ENCODE measurements around the gene AFG3L2. TPM values are rescaled to one million over a fixed set of nuclear protein-coding genes. Genes with fewer than 3 reads are reported as not detected.
"Not testable (repeated sequence)": the region's sequence is repeated elsewhere in the genome, so short reads cannot be mapped to it uniquely, and the experiment has no call there.

The AFG3L2 gene
- total RNA-seq, 1 donor from 2014 or later: 74.6 TPM

GRCh38 chr18:12388442-12388841 is 11.4 kb upstream of the AFG3L2 start:
- H3K4me1 Mint-ChIP-seq: no peaks in the 10 kb centered on the region

DNA sequence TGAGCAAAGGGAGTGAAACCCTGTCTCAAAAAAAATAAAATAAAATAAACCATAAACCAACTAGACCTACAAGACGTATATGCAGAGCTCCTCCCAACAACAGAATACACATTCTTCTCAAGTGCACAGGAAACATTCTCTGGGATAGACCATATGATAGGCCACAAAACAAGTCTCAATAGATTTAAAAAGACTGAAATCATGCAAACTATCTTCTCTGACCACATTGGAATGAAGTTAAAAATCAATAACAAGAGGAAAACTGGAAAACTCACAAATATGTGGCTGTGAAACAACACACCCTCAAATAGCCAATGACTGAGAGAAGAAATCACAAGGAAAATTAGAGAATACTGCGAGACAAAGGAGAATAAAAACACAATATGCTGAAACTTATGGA is 7.2 kb upstream of the AFG3L2 start:
- Mint-ChIP-seq H3K27me3 (peaks cover 8% of the 10 kb centered on the region), H3K27ac (no peak overlapping the region), H3K4me3 (no peak overlapping the region), H3K9me3 (no peaks in the 10 kb centered on the region), H3K4me1 (no peaks in the 10 kb centered on the region), H3K36me3 (ENCODE audit: low read depth) (no peaks in the 10 kb centered on the region)
- intact Hi-C loops (cut with micrococcal nuclease): no loop called here
- DNase-seq: no peak

More at GRCh38 chr18:12388442-12388841, 11.4 kb upstream of the AFG3L2 start:
- Mint-ChIP-seq H3K9me3 (no peaks in the 10 kb centered on the region), H3K4me3 (no peak overlapping the region), H3K27ac (no peak overlapping the region), H3K36me3 (ENCODE audit: low read depth) (no peaks in the 10 kb centered on the region), H3K27me3 (peaks cover 4% of the 10 kb centered on the region)
- no peak for DNase-seq
- intact Hi-C loops (cut with micrococcal nuclease): no loop called here

DNA sequence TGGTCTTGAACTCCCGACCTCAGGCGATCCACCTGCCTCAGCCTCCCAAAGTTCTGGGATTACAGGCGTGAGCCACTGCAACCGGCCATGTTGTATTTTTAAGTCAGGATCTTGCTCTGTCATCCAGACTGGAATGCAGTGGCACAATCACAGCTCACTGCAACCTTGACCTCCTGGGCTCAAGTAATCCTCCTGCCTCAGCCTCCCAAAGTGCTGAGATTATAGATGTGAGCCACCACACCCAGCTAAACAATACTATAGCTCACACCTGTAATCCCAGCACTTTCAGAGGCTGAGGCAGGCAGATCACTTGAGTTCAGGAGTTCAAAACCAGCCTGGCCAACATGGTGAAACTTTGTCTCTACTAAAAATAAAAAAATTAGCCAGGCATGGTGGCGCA is 6.7 kb upstream of the AFG3L2 start:
- DNase-seq; H3K27me3 Mint-ChIP-seq; H3K4me3 Mint-ChIP-seq; H3K4me1 Mint-ChIP-seq; H3K36me3 Mint-ChIP-seq (ENCODE audit: low read depth); intact Hi-C loops (cut with micrococcal nuclease); H3K9me3 Mint-ChIP-seq; H3K27ac Mint-ChIP-seq: not testable (repeated sequence)

DNA sequence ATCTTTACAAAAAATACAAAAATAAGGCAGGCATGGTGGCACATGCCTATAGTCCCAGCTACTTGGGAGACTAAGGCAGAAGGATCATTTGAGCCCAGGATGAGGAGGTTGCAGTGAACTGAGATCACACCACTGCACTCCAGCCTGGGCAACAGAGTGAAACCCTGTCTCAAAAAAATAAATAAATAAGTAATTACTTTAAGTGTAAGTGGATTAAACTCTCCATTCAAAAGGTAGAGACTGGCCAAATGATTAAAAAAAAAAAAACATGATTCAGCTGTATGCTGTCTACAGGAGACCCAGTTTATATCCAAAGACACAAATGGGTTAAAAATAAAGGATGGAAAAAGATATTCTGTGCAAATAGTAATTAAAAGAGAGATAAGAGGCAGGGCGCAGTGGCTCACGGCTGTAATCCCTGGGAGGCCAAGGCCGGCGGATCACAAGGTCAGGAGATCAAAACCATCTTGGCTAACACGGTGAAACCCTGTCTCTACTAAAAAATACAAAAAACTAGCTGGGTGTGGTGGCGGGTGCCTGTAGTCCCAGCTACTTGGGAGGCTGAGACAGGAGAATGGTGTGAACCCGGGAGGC is 5.3 kb upstream of the AFG3L2 start:
- H3K27me3 Mint-ChIP-seq: peaks cover 11% of the 10 kb centered on the region
- H3K4me1 Mint-ChIP-seq; H3K27ac Mint-ChIP-seq; intact Hi-C loops (cut with micrococcal nuclease); H3K36me3 Mint-ChIP-seq (ENCODE audit: low read depth); DNase-seq; H3K9me3 Mint-ChIP-seq; H3K4me3 Mint-ChIP-seq: not testable (repeated sequence)

GRCh38 chr18:12378198-12378558 is 1.2 kb upstream of the AFG3L2 start:
- H3K4me3 Mint-ChIP-seq: peak overlapping the region; percentile 94
- H3K4me1 Mint-ChIP-seq: peaks cover 30% of the 10 kb centered on the region
- H3K9me3 Mint-ChIP-seq, H3K27me3 Mint-ChIP-seq, DNase-seq: not testable (repeated sequence)
- intact Hi-C loops (cut with micrococcal nuclease): loop anchor here (5.0 kb wide), 1 partner anchor 526 kb away; the partner anchor contains the start of gene CHMP1B
- H3K36me3 Mint-ChIP-seq (ENCODE audit: low read depth): peaks cover 10% of the 10 kb centered on the region
- peak overlapping the region; percentile 90 for H3K27ac Mint-ChIP-seq

DNA sequence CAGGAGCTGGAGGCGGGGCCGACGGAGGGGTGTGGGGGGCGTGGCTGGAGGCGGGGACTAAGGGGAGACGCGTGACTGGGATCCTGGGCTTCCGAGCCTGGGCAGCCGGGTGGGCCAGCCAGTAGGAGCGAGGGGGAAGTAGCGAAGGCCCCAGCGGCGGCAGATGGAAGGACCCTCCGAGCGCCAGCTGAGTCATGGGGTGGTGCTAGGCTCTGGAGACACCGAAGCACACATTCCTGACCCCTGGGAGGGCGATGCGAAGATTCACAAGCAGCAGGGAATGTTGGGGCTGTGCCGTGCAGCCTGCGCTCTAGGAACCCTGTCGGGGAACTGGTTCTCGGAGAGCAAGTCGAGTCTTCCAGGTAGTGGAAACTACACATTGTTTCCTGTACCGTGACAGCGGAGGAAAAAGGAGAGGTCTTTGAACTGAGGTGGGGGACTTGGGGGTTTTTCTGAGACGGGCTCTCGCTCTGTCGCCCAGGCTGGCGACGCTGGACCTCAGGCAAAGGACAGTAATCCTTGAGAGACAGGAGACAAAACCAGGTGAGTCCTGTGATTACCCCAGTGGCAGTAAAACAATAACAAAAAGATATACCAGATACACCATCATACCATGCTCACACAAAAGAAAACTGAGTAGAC is 650 bp upstream of the AFG3L2 start:
- peaks cover 35% of the 10 kb centered on the region for H3K4me1 Mint-ChIP-seq
- peaks cover 11% of the 10 kb centered on the region for H3K36me3 Mint-ChIP-seq (ENCODE audit: low read depth)
- peak overlapping the region; percentile 90 for H3K27ac Mint-ChIP-seq
- H3K4me3 Mint-ChIP-seq: peak overlapping the region; percentile 94
- intact Hi-C loops (cut with micrococcal nuclease): loop anchor here (1.0 to 5.0 kb wide), 8 partner anchors 30 to 570 kb away; partner anchors contain the start of genes CEP76, CHMP1B, IMPA2 and PRELID3A
- H3K9me3 Mint-ChIP-seq: no peaks in the 10 kb centered on the region
- DNase-seq: no peak
- peaks cover 9% of the 10 kb centered on the region for H3K27me3 Mint-ChIP-seq

DNA sequence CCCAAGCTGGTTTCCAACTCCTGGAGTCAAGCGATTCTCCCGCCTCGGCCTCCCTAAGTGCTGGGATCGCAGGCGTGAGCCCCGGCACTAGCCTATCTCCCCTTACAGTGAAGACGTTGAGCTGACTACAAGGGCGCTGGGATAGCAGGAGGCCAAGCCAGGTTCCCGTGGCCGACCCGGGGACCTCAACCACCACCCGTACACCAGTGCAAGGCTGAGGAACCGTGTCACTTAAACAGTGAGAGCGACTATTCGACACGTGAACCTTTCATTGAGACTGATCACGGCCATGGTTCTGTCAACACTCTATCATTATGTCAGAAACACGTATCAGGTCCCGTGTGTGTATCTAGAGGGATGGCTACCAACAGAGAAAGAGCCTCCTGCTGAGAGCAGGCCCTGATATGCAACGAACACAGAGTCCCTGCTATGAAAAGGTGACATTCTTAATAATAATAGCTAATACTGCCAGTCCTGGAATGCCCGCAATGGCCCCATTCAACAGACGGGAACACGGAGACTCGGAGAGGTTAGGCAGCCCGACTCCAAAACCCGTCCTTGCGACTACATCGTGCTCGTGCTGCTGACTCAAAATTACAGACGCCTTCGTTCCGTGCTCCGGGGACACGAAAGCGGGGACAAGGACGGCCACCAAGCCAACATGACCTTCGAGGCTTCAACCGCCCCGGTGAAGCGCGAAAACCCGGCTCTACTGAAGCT is 833 bp downstream of the AFG3L2 start:
- peaks cover 12% of the 10 kb centered on the region for H3K36me3 Mint-ChIP-seq (ENCODE audit: low read depth)
- peaks cover 44% of the 10 kb centered on the region for H3K4me1 Mint-ChIP-seq

GRCh38 chr18:12374401-12374800 is 2.6 kb downstream of the AFG3L2 start:
- peak overlapping the region; percentile 94 for H3K4me3 Mint-ChIP-seq
- peaks cover 15% of the 10 kb centered on the region for H3K36me3 Mint-ChIP-seq (ENCODE audit: low read depth)
- H3K9me3 Mint-ChIP-seq: no peaks in the 10 kb centered on the region
- no peak overlapping the region for H3K27ac Mint-ChIP-seq
- H3K27me3 Mint-ChIP-seq: peaks cover 4% of the 10 kb centered on the region
- intact Hi-C loops (cut with micrococcal nuclease): no loop called here
- no peak for DNase-seq
- H3K4me1 Mint-ChIP-seq: peaks cover 47% of the 10 kb centered on the region

More for the DNA sequence above, 833 bp downstream of the AFG3L2 start:
- H3K9me3 Mint-ChIP-seq: no peaks in the 10 kb centered on the region
- H3K27me3 Mint-ChIP-seq: peaks cover 9% of the 10 kb centered on the region
- intact Hi-C loops (cut with micrococcal nuclease): loop anchor here (1.0 to 5.0 kb wide), 3 partner anchors 395 to 615 kb away; partner anchors contain the start of genes CEP192, CHMP1B and IMPA2
- no peak for DNase-seq
- H3K4me3 Mint-ChIP-seq: peak overlapping the region; percentile 94
- peak overlapping the region; percentile 96 for H3K27ac Mint-ChIP-seq

DNA sequence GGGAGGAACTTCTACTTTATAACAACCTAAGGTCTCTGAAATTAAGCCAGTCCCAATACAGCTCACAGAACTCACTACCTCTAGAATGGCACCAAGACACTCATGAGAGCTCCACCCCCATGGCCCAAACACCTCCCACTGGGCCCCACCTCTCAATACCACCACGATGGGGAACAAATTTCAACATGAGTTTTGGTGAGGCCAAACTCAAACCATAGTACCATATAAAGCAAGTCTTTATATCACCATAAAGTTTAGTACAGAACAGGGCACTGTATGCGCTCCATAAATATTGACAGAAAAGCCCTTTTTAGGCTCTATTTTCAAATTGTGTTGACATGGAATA is 3.3 kb downstream of the AFG3L2 start:
- DNase-seq: no peak
- H3K27ac Mint-ChIP-seq: no peak overlapping the region
- H3K27me3 Mint-ChIP-seq: peaks cover 2% of the 10 kb centered on the region
- peaks cover 20% of the 10 kb centered on the region for H3K36me3 Mint-ChIP-seq (ENCODE audit: low read depth)
- no peak overlapping the region for H3K4me3 Mint-ChIP-seq
- no peaks in the 10 kb centered on the region for H3K9me3 Mint-ChIP-seq
- peaks cover 47% of the 10 kb centered on the region for H3K4me1 Mint-ChIP-seq
- intact Hi-C loops (cut with micrococcal nuclease): no loop called here

DNA sequence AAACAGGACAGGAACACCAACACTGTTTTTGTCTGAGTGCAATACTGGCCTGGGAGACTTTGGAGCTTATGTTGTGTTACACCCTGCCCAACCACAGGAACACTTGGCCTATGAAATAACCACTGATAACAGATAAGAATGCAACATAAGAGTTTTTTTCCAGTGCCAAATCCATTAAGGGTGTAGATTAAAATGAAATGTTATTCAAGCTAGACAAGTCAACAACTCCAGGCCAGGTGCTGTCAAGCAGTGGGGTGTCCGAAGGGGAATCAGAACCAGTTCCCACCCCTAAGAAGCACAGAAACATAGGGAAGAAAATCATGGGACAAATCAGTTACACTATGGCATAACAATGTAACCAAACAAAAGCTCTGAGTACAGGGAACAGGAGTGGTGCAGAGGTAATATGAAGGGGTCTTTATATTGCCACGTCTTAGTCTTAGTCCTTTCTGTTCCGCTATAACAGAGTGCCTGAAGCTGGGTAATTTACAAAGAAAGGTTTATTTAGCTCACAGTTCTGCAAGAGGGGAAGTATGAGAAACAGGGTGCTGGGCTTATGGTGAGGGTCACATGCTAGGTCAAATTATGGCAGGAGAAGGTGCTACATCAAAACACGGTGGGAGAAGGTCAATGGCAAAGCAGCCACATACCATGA is 3.8 kb downstream of the AFG3L2 start:
- no peak overlapping the region for H3K4me3 Mint-ChIP-seq

DNA sequence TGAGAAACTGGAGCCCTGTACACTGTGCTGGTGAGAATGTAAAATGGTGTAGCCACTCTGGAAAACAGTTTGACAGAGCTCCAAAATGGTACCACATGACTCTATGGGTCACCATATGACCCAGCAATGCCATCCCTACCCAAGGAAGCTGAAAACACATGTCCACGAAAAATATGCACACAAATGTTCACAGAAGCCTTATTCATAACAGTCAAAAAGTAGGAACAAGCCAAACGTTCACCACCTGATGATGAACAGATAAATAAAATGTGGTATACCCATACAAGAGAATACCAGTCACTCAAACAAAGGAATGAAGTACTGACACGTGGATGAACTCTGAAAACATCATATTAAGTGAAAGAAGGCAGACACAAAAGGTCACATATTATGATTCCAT is 4.6 kb downstream of the AFG3L2 start:
- H3K36me3 Mint-ChIP-seq (ENCODE audit: low read depth): peaks cover 24% of the 10 kb centered on the region
- no peaks in the 10 kb centered on the region for H3K27me3 Mint-ChIP-seq
- no peak overlapping the region for H3K4me3 Mint-ChIP-seq
- no peak overlapping the region for H3K27ac Mint-ChIP-seq
- intact Hi-C loops (cut with micrococcal nuclease): no loop called here
- H3K9me3 Mint-ChIP-seq: no peaks in the 10 kb centered on the region
- no peak for DNase-seq
- peaks cover 40% of the 10 kb centered on the region for H3K4me1 Mint-ChIP-seq

More for the DNA sequence above, 3.8 kb downstream of the AFG3L2 start:
- Mint-ChIP-seq H3K9me3 (no peaks in the 10 kb centered on the region), H3K36me3 (ENCODE audit: low read depth) (peaks cover 22% of the 10 kb centered on the region), H3K27ac (no peak overlapping the region), H3K4me1 (peaks cover 47% of the 10 kb centered on the region), H3K27me3 (peaks cover 2% of the 10 kb centered on the region)
- intact Hi-C loops (cut with micrococcal nuclease): no loop called here
- DNase-seq: no peak

DNA sequence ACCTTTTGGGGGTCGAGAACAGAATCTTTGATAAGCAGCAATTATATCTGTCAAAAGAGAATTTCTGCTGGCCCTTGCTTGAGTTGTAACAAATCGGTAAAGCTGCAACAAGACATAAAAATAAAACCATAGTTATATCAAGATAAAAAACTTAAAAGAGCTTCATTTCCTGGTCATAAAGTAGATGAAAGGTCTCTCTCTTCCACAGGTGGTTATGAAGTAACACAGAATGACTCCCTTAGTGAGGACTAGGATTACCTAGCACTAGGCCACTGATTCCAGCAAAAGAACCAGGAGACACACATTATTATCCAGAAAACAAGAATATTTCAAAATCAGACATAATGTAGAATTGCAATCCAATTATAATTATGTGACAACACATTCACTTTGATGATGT is 5.4 kb downstream of the AFG3L2 start:
- H3K27ac Mint-ChIP-seq: no peak overlapping the region
- no peaks in the 10 kb centered on the region for H3K27me3 Mint-ChIP-seq
- peaks cover 31% of the 10 kb centered on the region for H3K36me3 Mint-ChIP-seq (ENCODE audit: low read depth)
- H3K4me3 Mint-ChIP-seq: no peak overlapping the region
- intact Hi-C loops (cut with micrococcal nuclease): no loop called here
- DNase-seq: no peak
- H3K4me1 Mint-ChIP-seq: peaks cover 39% of the 10 kb centered on the region
- no peaks in the 10 kb centered on the region for H3K9me3 Mint-ChIP-seq

- Mint-ChIP-seq H3K27me3 (no peaks in the 10 kb centered on the region), H3K27ac (no peak overlapping the region), H3K4me3 (no peak overlapping the region), H3K4me1 (peaks cover 27% of the 10 kb centered on the region), H3K9me3 (no peaks in the 10 kb centered on the region), H3K36me3 (ENCODE audit: low read depth) (peaks cover 39% of the 10 kb centered on the region)
- intact Hi-C loops (cut with micrococcal nuclease): no loop called here
- DNase-seq: no peak
These were observed 7.8 kb downstream of the AFG3L2 start for GRCh38 chr18:12369211-12369610.

- H3K27ac Mint-ChIP-seq: no peak overlapping the region
- H3K9me3 Mint-ChIP-seq: no peaks in the 10 kb centered on the region
- no peak overlapping the region for H3K4me3 Mint-ChIP-seq
- no peaks in the 10 kb centered on the region for H3K27me3 Mint-ChIP-seq
- DNase-seq: no peak
- H3K36me3 Mint-ChIP-seq (ENCODE audit: low read depth): peaks cover 48% of the 10 kb centered on the region
- H3K4me1 Mint-ChIP-seq: peaks cover 8% of the 10 kb centered on the region
- intact Hi-C loops (cut with micrococcal nuclease): no loop called here
These were observed 10.2 kb downstream of the AFG3L2 start for GRCh38 chr18:12366784-12367183.
